GM03348 (cell line): Measurements from ENCODE around the gene LRMDA.
"Not testable (repeated sequence)": the region's sequence is repeated elsewhere in the genome, so short reads cannot be mapped to it uniquely, and the experiment has no call there.

Source experiments
- DNase-seq: peaks from one replicate; pipeline ENCODE4 v3.0.0; 2012; ENCODE audit warnings: low spot score

The LRMDA gene

GRCh38 chr10:76049581-76050290 is 618.3 kb downstream of the LRMDA start:
- DNase-seq = no peak

DNA sequence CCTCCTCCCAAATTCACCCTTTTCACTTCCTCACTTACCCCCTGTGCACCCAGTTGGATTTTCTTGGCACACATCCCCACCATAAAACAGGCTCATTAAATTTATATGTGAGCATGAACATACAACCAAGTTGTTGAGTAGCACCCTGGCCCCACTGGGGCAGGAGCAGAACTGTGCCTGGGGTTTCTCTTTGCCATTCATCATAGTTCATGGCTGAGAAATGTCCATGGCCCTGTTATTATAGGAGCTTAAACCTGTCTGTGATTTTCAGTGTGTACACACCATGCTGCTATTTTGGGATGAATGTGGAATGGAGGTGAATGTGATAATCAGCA is 618.8 kb downstream of the LRMDA start:
- DNase-seq = no peak

GRCh38 chr10:76051007-76051936 is 619.8 kb downstream of the LRMDA start:
- DNase-seq = no peak

GRCh38 chr10:76052682-76053503 is 621.5 kb downstream of the LRMDA start:
- no peak for DNase-seq

DNA sequence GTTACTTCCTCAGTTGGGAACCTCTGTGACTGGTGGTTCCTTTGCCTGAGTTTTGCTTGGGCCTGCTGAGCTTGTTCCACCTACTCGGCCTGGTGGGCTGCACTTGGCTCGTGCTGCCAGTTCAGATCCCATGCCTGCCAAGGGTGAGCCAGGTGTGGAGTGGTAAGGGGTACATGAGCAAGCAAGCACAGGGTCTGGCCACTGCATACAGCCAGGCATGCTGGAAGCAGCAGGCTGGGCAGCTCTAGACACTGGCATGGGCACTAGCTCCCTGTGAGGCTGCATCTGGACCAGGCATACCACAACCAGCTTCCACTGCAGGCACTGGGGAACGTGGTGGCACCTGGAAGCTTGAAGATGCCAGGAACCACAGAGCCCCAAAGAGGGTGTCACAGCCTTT is 624.0 kb downstream of the LRMDA start:
- no peak for DNase-seq

DNA sequence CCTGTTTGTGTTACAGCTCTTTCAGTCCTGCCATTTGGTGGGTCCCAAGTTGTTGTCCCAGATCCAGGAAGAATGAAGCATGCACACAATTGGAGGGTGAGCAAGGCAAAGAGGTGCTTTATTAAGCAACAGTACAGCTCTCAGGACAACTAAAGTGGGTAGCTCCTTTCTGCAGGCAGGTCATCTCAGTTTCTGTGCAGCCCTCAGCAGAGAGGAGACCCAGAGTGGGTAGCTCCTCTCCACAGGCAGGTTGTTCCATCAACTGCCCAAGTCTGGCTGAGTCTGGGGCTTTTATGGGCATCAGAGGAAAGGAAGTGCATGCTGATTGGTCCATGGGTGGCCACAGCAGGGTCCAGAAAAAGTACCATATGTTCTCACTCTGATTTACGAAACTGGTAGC is 624.5 kb downstream of the LRMDA start:
- DNase-seq = no peak

GRCh38 chr10:76060993-76061392 is 629.6 kb downstream of the LRMDA start:
- not testable (repeated sequence) for DNase-seq

GRCh38 chr10:76066457-76066856 is 635.0 kb downstream of the LRMDA start:
- DNase-seq = no peak

- no peak for DNase-seq
Measured at GRCh38 chr10:76067447-76067846, 636.0 kb downstream of the LRMDA start.

GRCh38 chr10:76068856-76069255 is 637.4 kb downstream of the LRMDA start:
- no peak for DNase-seq

DNA sequence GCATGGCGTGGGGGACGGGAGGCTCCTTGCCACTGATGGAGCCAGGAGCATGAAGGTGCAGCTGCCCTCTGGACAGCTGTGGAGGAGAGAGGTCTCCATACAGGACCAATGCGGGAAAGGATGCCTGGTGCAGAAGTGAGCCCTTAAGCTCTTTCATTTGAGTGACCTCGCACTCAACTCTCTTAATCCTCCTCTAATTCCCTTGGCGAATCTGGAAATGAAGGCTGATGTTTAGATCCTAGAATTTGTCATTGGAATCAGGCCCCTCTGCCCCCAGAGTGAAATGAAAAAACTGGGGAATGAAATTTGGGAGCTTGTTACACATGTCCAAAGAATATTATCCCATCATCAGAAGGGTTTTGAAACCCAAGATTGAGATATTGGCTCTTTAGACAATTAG is 639.5 kb downstream of the LRMDA start:
- no peak for DNase-seq

- DNase-seq = peak; percentile 49
Measured at GRCh38 chr10:76071653-76072365, 640.4 kb downstream of the LRMDA start.

DNA sequence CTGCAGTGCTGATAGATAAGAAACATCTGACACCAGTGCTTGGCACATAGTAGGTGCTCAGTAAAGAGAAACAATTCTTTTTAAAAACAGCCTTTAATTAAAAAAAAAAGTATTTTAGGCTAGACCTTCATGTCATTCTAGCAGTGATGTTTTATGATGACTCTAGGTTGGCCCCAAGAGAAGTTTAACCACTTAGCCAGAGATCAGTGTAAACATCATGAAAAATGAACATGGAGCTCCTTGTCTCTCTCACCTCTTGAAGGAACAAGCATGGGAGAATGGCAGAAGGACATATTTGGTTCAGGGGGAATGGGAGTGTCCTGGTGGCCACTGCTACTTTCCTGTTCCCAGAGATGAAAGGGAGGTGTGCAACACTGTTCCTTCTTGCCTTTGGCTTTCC is 641.0 kb downstream of the LRMDA start:
- DNase-seq = no peak

GRCh38 chr10:76073524-76073923 is 642.1 kb downstream of the LRMDA start:
- DNase-seq = no peak

DNA sequence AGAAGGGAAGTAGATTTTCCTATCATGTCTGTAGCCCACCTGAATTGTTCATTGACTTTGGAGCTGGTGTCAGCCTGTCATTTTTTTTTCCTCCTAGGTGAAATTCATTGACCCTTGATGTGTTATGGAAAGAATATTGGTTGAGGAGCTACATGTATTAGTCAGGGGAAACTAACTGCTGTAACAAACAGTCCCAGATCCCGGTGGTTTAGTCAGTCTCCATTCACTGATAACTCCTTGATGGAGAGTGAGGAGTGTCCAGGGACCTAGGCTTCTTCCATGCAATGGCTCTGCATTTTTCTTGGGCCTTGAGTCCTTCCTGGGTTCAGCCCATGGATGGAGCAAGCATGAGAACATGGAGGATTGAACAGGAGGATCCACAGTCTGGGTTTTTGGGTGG is 643.2 kb downstream of the LRMDA start:
- DNase-seq = no peak

GRCh38 chr10:76080451-76080850 is 649.0 kb downstream of the LRMDA start:
- peak; percentile 49 for DNase-seq

GRCh38 chr10:76080991-76081390 is 649.6 kb downstream of the LRMDA start:
- DNase-seq = no peak

- no peak for DNase-seq
Measured at GRCh38 chr10:76082232-76082631, 650.8 kb downstream of the LRMDA start.

DNA sequence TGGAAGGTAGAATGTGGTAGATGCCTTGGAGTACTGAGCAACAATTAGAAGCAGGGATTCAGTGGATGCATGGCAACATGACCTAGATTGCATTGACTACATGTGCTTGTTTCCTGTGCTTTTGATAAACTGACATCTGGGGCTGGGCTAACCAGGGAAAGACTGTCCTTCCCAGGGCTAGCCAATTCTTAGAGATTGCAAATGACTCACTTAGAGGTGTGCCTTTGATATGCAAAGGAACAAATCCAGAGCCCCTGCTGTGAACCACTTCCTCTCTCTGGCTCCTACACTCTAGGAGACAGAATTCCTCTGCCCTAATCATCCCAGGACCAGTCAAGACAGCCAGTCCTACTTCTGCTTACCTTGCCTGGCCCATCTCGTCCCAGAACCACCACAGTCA is 651.5 kb downstream of the LRMDA start:
- no peak for DNase-seq

GRCh38 chr10:76085002-76085816 is 653.8 kb downstream of the LRMDA start:
- no peak for DNase-seq

- DNase-seq = no peak
Measured at GRCh38 chr10:76085817-76086167, 654.4 kb downstream of the LRMDA start.
